GM20000 (cell line): Measurements from ENCODE around the gene KRT74.

Experiments
- DNase-seq: peaks from one replicate; pipeline ENCODE4 v3.0.0; 2012; ENCODE audit warnings: low spot score
- CTCF ChIP-seq: IDR thresholded peaks from 2 replicates; pipeline ENCODE4 v1.5.1; 2012; ENCODE audit warnings: mild to moderate bottlenecking, control low read depth; ENCODE audit errors: extremely low read depth, missing control alignments

KRT74 gene

GRCh38 chr12:52546126-52546525 is 27.5 kb downstream of the KRT74 start:
- DNase-seq, result no peak
- TF ChIP-seq CTCF, result no peak

GRCh38 chr12:52543985-52544883 is 29.4 kb downstream of the KRT74 start:
- no peak for TF ChIP-seq CTCF
- DNase-seq, result no peak

GRCh38 chr12:52542785-52543318 is 30.8 kb downstream of the KRT74 start:
- TF ChIP-seq CTCF, result no peak
- no peak for DNase-seq

- TF ChIP-seq CTCF, result no peak
Observed at GRCh38 chr12:52542157-52542556, 31.5 kb downstream of the KRT74 start.

GRCh38 chr12:52541709-52542108 is 31.9 kb downstream of the KRT74 start:
- no peak for DNase-seq
- TF ChIP-seq CTCF, result no peak

More at GRCh38 chr12:52542157-52542556, 31.5 kb downstream of the KRT74 start:
- DNase-seq, result no peak

- DNase-seq, result no peak
Observed at GRCh38 chr12:52540531-52540930, 33.1 kb downstream of the KRT74 start.

More at GRCh38 chr12:52540531-52540930, 33.1 kb downstream of the KRT74 start:
- no peak for TF ChIP-seq CTCF
